ENCODE results near the gene CDC42BPB.
"Not testable (repeated sequence)": the region's sequence is repeated elsewhere in the genome, so short reads cannot be mapped to it uniquely, and the experiment has no call there.

CDC42BPB gene

GRCh38 chr14:102900631-102901571, 156.4 kb downstream of the CDC42BPB start:
- DNase-seq (ENCODE audit: low read depth in 2 of 2) = no peak

- DNase-seq (ENCODE audit: low read depth in 2 of 2) = no peak
Observed at GRCh38 chr14:102899516-102899900, 157.8 kb downstream of the CDC42BPB start.

GRCh38 chr14:102898776-102899515, 158.4 kb downstream of the CDC42BPB start:
- DNase-seq (ENCODE audit: low read depth in 2 of 2) = no peak

GRCh38 chr14:102898298-102898697, 159.1 kb downstream of the CDC42BPB start:
- no peak for DNase-seq (ENCODE audit: low read depth in 2 of 2)

- DNase-seq (ENCODE audit: low read depth in 2 of 2) = no peak
Observed at GRCh38 chr14:102897299-102898027, 159.9 kb downstream of the CDC42BPB start.

GRCh38 chr14:102896735-102897134, 160.6 kb downstream of the CDC42BPB start:
- not testable (repeated sequence) for DNase-seq (ENCODE audit: low read depth in 2 of 2)

- DNase-seq (ENCODE audit: low read depth in 2 of 2) = no peak
Observed at GRCh38 chr14:102893452-102893851, 163.9 kb downstream of the CDC42BPB start.

- DNase-seq (ENCODE audit: low read depth in 2 of 2) = no peak
Observed at GRCh38 chr14:102892651-102893050, 164.7 kb downstream of the CDC42BPB start.

GRCh38 chr14:102891556-102891955, 165.8 kb downstream of the CDC42BPB start:
- DNase-seq (ENCODE audit: low read depth in 2 of 2) = no peak

- DNase-seq (ENCODE audit: low read depth in 2 of 2) = no peak
Observed at GRCh38 chr14:102891111-102891510, 166.2 kb downstream of the CDC42BPB start.

GRCh38 chr14:102889615-102890014, 167.7 kb downstream of the CDC42BPB start:
- DNase-seq (ENCODE audit: low read depth in 2 of 2) = no peak

- DNase-seq (ENCODE audit: low read depth in 2 of 2) = no peak
Observed at GRCh38 chr14:102888748-102889147, 168.6 kb downstream of the CDC42BPB start.

- DNase-seq (ENCODE audit: low read depth in 2 of 2) = no peak
Observed at GRCh38 chr14:102885737-102886447, 171.5 kb downstream of the CDC42BPB start.

- DNase-seq (ENCODE audit: low read depth in 2 of 2) = no peak
Observed at GRCh38 chr14:102883554-102883953, 173.8 kb downstream of the CDC42BPB start.

GRCh38 chr14:102883089-102883541, 174.2 kb downstream of the CDC42BPB start:
- DNase-seq (ENCODE audit: low read depth in 2 of 2) = no peak
